Stimulated activated CD4-positive, alpha-beta T cell treated with anti-CD3 and anti-CD28 coated beads, TNF-alpha, amount 100 ng/mL, for 24 hours (primary cell): Measurements from ENCODE around the gene BLOC1S4.
"Not testable (repeated sequence)": the region's sequence is repeated elsewhere in the genome, so short reads cannot be mapped to it uniquely, and the experiment has no call there.

ENCODE experiments used
- DNase-seq, 3 experiments: peaks; one replicate each; pipeline ENCODE4 v3.0.0-alpha.2; 2020; ENCODE audit warnings: low read depth in 3 of 3

Gene BLOC1S4

DNA sequence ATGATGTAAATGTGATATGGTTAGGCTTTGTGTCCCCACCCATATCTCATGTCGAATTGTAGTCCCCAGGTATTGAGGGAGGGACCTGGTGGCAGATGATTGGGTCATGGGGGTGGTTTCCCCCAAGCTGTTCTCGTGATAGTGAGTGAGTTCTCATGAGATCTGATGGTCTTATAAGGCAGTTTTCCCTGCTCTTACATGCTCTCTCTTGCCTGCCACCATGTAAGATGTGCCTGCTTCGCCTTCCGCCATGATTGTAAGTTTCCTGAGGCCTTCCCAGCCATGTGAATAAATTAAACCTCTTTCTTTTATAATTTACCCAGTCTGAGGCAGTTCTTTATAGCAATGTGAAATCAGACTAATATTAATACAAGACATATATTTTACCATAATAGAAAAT is 23.9 kb downstream of the BLOC1S4 start:
- DNase-seq: no peak

GRCh38 chr4:6740347-6740746 is 24.4 kb downstream of the BLOC1S4 start:
- no peak for DNase-seq

- no peak for DNase-seq
Observed at GRCh38 chr4:6742507-6742906, 26.5 kb downstream of the BLOC1S4 start.

- no peak for DNase-seq
Observed at GRCh38 chr4:6742989-6743388, 27.0 kb downstream of the BLOC1S4 start.

- no peak for DNase-seq
Observed at GRCh38 chr4:6746721-6747293, 30.8 kb downstream of the BLOC1S4 start.

DNA sequence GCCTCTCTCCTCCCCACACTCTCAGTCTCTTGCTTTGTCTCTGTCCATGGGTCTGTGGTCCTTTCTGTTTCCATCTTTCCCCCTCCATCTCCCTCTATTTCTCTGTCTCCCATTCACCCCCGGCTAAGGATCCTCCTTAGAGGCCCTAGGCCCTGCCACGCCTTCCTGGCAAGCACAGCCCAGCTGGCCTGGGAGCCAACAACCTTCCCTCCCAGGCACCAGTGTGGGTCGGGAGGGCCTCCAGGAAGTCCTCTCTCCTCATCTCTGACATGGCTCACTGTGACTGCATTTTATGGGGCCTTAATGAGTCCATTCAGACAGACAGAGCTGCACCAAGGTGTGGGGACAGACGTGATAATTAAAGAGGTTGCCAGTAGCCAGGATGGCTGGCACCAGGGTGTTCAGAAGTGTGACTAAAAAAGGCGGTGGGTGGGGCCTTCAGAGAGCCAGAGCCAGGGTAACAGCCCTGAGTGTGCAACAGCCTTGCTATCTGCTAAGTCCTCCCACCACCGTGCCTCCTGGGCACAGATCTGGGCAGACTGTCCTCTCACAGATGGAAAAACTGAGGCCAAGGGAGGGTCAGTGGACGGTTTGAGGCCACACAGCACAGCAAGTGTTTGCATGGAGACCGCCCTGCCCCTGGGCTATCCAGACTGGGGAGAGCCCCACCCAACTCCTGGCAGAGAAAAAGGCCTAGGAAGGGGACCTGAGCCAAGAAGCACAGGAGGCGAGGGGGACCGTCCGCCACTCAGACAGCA is 31.5 kb downstream of the BLOC1S4 start:
- DNase-seq: no peak

DNA sequence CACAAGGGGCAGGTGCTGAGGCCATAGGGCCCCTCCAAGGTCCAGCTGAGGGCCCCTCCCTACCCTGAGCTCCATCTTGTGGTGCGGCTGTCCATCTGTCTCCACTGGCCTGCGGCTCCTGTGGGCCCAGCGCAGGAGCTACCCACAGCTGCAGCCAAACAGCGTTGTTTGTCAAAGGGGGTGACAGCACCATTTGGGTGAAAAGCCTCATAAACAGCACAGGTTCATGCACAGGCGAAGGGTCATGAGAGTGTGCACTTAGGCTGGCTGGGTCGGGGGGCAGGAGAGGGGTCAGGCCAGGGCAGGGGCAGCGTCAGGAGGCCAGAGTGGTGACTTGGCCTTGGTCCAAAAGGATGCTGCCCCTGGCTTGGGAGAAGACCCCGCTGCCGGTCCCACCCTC is 32.3 kb downstream of the BLOC1S4 start:
- DNase-seq: no peak

DNA sequence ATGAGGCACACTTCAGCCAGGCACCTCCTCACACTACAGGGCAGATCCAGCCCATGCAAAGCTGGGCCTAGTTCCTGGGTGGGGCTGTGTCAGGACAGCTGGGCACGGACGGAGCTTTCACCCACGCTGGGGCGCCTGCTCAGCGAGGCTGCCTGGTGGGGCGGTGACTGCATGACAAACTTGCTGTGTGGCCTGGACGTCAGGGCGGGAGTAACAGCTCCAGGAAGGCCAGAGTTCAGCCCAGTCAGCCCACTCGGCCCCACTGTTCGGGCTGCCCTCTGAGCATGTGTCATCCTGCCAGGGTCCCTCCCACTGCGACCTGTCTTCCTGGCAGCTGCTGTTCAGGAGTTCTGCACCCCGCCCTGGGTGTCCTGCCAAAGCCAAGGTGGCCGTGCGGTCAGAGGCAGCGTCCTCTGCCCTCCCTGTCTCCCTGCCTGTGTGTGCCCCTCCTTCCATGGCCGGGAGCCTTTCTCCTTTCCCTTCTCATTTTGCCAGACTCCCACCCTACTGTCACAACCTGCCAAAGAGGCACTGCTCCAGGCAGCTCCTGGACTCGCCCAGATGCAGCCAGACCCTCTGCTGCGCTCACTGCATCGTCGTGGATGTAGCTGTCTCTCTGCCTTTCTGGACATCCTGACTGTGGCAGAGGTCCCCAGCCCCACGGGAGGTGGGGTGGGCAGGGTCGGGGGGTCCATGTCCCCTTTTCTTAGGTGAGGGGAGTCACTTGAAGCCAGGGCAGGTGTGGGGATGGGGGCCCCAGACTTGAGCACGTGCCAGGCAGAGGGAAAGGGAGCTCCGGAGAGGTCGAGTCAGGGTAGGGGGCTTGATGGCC is 33.6 kb downstream of the BLOC1S4 start:
- DNase-seq: no peak

- DNase-seq: no peak
Observed at GRCh38 chr4:6750286-6751221, 34.6 kb downstream of the BLOC1S4 start.

DNA sequence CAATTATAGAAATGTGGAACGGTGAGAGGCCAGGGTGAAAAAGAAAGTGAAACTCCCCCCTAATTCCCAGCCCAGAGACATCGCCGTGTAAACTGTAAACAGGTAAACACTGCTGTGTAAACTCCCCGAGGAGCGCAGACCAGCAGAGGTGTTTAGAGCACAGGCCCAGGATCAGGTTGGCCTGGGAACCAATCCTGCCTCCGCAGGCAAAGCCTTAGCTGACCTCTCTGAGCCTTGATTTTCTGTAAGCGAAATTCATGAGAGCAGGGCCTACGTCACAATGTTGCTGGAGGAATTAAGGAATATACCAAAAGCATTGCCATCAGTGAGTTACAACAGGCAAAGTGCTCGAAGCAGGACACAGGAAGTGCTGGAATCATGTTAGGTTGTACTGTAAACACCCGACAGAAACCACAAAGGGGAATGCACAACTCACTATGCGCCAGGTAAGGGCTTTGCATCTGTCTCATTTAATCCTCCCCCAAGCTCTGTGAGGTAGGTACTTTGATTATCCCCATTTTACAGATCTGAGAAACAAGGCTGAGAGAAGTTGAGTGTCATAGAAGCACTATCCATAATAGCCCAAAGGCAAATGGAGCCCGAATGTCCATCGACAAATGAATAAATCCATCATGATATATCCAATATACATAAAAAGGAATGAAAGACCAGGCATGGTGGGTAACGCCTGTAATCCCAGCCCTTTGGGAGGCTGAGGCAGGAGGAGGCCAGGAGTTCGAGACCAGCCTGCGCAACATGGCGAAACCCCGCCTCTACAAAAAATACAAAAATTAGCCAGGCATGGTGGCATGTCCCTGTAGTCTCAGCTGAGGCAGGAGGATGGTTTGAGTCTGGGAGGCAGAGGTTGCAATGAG is 35.9 kb downstream of the BLOC1S4 start:
- DNase-seq: no peak

- no peak for DNase-seq
Observed at GRCh38 chr4:6752486-6752829, 36.5 kb downstream of the BLOC1S4 start.

DNA sequence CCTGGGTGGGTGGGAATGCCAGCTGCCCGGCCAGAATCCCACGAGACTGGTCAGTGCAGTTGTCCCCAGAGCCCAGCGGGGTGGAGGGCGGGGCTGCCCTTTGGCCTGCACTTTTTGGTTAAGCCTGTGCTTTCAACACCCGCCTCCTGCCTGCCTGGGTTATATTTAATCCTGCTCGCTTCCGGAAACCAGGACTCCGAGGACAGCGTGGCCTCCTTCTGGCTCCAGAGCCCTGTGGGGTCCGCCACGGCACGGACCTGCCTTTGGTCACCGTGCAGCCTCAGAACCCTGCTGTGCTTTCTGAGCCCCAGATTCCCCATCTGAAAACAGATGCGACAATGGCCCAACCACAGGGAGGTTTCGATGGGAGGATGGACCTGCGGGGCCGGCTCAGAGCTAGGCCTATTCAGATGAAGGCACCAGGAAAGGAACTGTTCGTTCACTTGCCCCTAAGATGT is 37.2 kb downstream of the BLOC1S4 start:
- DNase-seq: no peak

DNA sequence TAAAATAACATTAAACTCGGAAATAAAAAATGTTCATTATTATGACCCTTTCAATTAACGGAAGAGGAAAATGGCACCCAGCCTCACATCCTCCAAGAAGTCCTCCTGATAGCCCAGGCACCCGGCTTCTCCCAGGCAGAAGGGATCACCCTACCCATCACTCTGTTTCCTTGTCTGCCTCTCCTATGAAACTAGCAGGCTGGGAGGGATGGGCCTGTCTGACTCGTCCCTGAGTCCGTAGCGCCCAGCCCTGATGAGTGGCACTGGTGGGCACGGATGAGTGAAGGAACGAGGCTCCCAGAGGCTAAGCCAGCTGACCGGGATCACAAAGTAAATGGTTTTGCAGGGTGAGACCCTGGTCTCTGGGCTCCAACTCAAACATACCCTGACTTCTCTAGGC is 37.9 kb downstream of the BLOC1S4 start:
- no peak for DNase-seq

GRCh38 chr4:6754481-6755087 is 38.6 kb downstream of the BLOC1S4 start:
- no peak for DNase-seq

DNA sequence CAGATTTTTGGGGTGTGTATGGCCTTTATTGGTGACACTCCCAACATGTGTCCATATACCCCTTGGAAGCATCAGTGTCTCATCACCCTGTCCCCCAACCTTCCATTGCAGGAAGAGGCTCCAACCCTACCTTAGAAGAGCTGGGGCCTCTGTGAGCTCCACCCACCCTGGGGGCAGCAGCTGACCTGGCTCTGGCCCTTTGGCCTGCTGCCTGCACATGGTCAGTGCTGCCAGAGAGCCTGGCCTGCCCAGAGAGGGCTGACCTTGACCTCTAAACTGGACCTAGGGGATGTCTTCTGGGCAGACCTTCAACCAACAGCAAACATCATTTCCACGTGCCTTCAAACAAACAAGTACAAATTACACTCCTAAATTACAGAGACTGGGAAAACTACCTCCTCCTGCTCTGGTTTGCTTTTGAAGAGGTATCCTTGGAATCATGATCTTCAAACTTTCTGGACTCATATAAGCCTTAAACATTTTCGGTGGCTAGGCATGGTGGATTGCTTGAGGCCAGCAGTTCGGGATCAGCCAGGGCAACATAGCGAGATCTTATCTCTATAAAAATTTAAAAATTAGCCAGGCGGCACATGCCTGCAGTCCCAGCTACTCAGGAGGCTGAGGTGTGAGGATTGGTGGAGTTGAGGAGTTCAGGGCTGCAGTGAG is 39.2 kb downstream of the BLOC1S4 start:
- no peak for DNase-seq

DNA sequence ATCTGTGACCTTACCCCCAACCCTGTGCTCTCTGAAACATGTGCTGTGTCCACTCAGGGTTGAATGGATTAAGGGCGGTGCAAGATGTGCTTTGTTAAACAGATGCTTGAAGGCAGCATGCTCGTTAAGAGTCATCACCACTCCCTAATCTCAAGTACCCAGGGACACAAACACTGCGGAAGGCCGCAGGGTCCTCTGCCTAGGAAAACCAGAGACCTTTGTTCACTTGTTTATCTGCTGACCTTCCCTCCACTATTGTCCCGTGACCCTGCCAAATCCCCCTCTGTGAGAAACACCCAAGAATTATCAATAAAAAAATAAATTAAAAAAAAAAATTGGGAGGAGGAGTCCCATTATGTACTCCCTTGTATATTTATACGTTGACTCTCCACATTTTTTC is 40.4 kb downstream of the BLOC1S4 start:
- DNase-seq: not testable (repeated sequence)

- no peak for DNase-seq
Observed at GRCh38 chr4:6758728-6759127, 42.8 kb downstream of the BLOC1S4 start.

- no peak for DNase-seq
Observed at GRCh38 chr4:6760865-6761264, 44.9 kb downstream of the BLOC1S4 start.
